IMR-90 (cell line): ENCODE data around the gene CCR8. TPM values are rescaled to one million over a fixed set of nuclear protein-coding genes. Genes with fewer than 3 reads are reported as not detected.

ENCODE experiments used
- ATAC-seq: fragments of 200-7000 bp; cut with Tn5 transposase; 2 replicates; pipeline ENCODE4 v1.9.1; 2020; ENCODE audit warnings: low read depth, mild to moderate bottlenecking, moderate library complexity
- BruUV-seq: library from RNA; stranded (reverse); fragments of 400-500 nt; replicated peaks from 2 replicates; lab custom pipeline; 2021; lab: Mats Ljungman, UMichigan
- CTCF ChIA-PET: fragments of 300-600 bp; formaldehyde crosslinking; extraction: SDS; loops from one replicate; lab custom pipeline; 2021; ENCODE audit warnings: antibody characterized with exemption; lab: Yijun Ruan, JAX
- POLR2A ChIA-PET: fragments of 300-600 bp; sonication (Branson Sonifier 250); formaldehyde crosslinking; loops from one replicate; lab custom pipeline; 2022; ENCODE audit warnings: antibody characterized with exemption; ENCODE audit not compliant: unreplicated experiment; lab: Charles Lee
- DNase-seq: peaks from one replicate; pipeline ENCODE4 v3.0.0; 2013
- H2AFZ ChIP-seq: replicated peaks from 2 replicates; pipeline ENCODE3; 2013; ENCODE audit warnings: low read length, mild to moderate bottlenecking; ENCODE audit not compliant: poor library complexity
- H2AK5ac ChIP-seq: 2 replicates; pipeline ENCODE4 v1.6.1; 2013; ENCODE audit warnings: low read depth, low read length, inconsistent platforms
- H2AK9ac ChIP-seq: replicated peaks from 2 replicates; pipeline ENCODE3; 2013; ENCODE audit warnings: mild to moderate bottlenecking, low read depth, low read length, moderate library complexity; ENCODE audit not compliant: poor library complexity
- H2BK120ac ChIP-seq: 2 replicates; pipeline ENCODE4 v1.6.1; 2013; ENCODE audit warnings: low read depth, low read length, inconsistent platforms
- H2BK15ac ChIP-seq: 3 replicates; pipeline ENCODE4 v1.6.1; 2013; ENCODE audit warnings: low read depth, low read length, inconsistent platforms
- H2BK20ac ChIP-seq: 2 replicates; pipeline ENCODE4 v1.6.1; 2013; ENCODE audit warnings: low read depth, mild to moderate bottlenecking, inconsistent platforms, low read length, moderate library complexity
- H2BK5ac ChIP-seq: 2 replicates; pipeline ENCODE4 v1.6.1; 2013; ENCODE audit warnings: mild to moderate bottlenecking, low read depth, low read length, inconsistent platforms; ENCODE audit not compliant: poor library complexity, severe bottlenecking
- H3K14ac ChIP-seq: replicated peaks from 2 replicates; pipeline ENCODE4 v1.6.1; 2013; ENCODE audit warnings: low read depth, low read length, inconsistent platforms
- H3K18ac ChIP-seq: 2 replicates; pipeline ENCODE4 v1.6.1; 2013; ENCODE audit warnings: low read depth, low read length, control low read depth
- H3K23ac ChIP-seq: 2 replicates; pipeline ENCODE4 v1.6.1; 2013; ENCODE audit warnings: low read depth, low read length, inconsistent platforms
- H3K27ac ChIP-seq: 2 replicates; pipeline ENCODE4 v1.5.1; 2013; ENCODE audit warnings: mild to moderate bottlenecking, control low read depth, low read length; ENCODE audit not compliant: insufficient read depth
- H3K27me3 ChIP-seq: 2 replicates; pipeline ENCODE4 v1.6.1; 2013; ENCODE audit warnings: low read length; ENCODE audit not compliant: control insufficient read depth, insufficient read depth
- H3K36me3 ChIP-seq: 2 replicates; pipeline ENCODE4 v1.6.1; 2013; ENCODE audit warnings: low read length, mixed read lengths; ENCODE audit not compliant: control insufficient read depth, insufficient read depth
- H3K4ac ChIP-seq: 2 replicates; pipeline ENCODE4 v1.6.1; 2013; ENCODE audit warnings: low read depth, low read length, inconsistent platforms
- H3K4me1 ChIP-seq: 2 replicates; pipeline ENCODE4 v1.6.1; 2013; ENCODE audit warnings: low read length, mixed read lengths; ENCODE audit not compliant: control insufficient read depth, insufficient read depth
- H3K4me2 ChIP-seq: 2 replicates; pipeline ENCODE4 v1.6.1; 2013; ENCODE audit warnings: low read depth, mild to moderate bottlenecking, control low read depth, low read length, moderate library complexity
- H3K4me3 ChIP-seq: 2 replicates; pipeline ENCODE4 v1.5.1; 2013; ENCODE audit warnings: low read depth, mild to moderate bottlenecking, control low read depth, low read length, moderate library complexity; ENCODE audit not compliant: insufficient read depth
- H3K56ac ChIP-seq: 2 replicates; pipeline ENCODE4 v1.6.1; 2013; ENCODE audit warnings: low read length, inconsistent platforms; ENCODE audit not compliant: insufficient read depth; ENCODE audit errors: extremely low read depth
- H3K79me1 ChIP-seq, 2 experiments: 2 replicates each; pipeline ENCODE4 v1.6.1; 2013; ENCODE audit warnings: low read length in 2 of 2, inconsistent platforms in 1 of 2, low read depth in 1 of 2
- H3K9ac ChIP-seq: 2 replicates; pipeline ENCODE4 v1.6.1; 2013; ENCODE audit warnings: low read depth, low read length, control low read depth
- H3K9me1 ChIP-seq: 2 replicates; pipeline ENCODE4 v1.6.1; 2013; ENCODE audit warnings: low read length, inconsistent platforms; ENCODE audit not compliant: insufficient read depth
- H3K9me3 ChIP-seq: 2 replicates; pipeline ENCODE4 v1.6.1; 2013; ENCODE audit warnings: low read length; ENCODE audit not compliant: control insufficient read depth, insufficient read depth
- H4K20me1 ChIP-seq: 2 replicates; pipeline ENCODE4 v1.6.1; 2013; ENCODE audit warnings: low read length, inconsistent platforms; ENCODE audit not compliant: insufficient read depth
- H4K5ac ChIP-seq: 2 replicates; pipeline ENCODE4 v1.6.1; 2013; ENCODE audit warnings: mild to moderate bottlenecking, low read depth, low read length, control low read depth
- H4K8ac ChIP-seq, 2 experiments: 2 replicates each; pipeline ENCODE4 v1.6.1; 2013; ENCODE audit warnings: low read depth in 2 of 2, low read length in 2 of 2, control low read depth in 1 of 2, inconsistent platforms in 1 of 2
- H4K91ac ChIP-seq: 2 replicates; pipeline ENCODE4 v1.6.1; 2013; ENCODE audit warnings: low read depth, low read length, inconsistent platforms; ENCODE audit not compliant: insufficient read depth
- CEBPB ChIP-seq: IDR thresholded peaks from 2 replicates; pipeline ENCODE4 v1.6.1; 2012; ENCODE audit warnings: low read depth, low read length, improper control_type of control experiment
- MAZ ChIP-seq: IDR thresholded peaks from 2 replicates; pipeline ENCODE4 v1.6.1; 2012; ENCODE audit warnings: low read depth, mild to moderate bottlenecking, low read length, improper control_type of control experiment, moderate library complexity, borderline replicate concordance
- MXI1 ChIP-seq: IDR thresholded peaks from 2 replicates; pipeline ENCODE4 v1.6.1; 2012; ENCODE audit warnings: low read depth, mild to moderate bottlenecking, low read length, moderate library complexity, borderline replicate concordance
- RFX5 ChIP-seq: IDR thresholded peaks from 2 replicates; pipeline ENCODE4 v1.8.0; 2012; ENCODE audit warnings: low read depth, mild to moderate bottlenecking, low read length, moderate library complexity
- USF2 ChIP-seq: fragments of 150-350 bp; IDR thresholded peaks from 2 replicates; pipeline ENCODE4 v1.6.1; 2017; ENCODE audit warnings: mild to moderate bottlenecking, antibody characterized with exemption, low read length, low read depth
- WGBS, 2 experiments: methylation state at CpG; one replicate each; pipeline versions ENCODE4 v1.1.5 to v1.1.7; 2013; ENCODE audit warnings: missing lambda C conversion rate in 2 of 2; ENCODE audit not compliant: insufficient read length in 1 of 2; ENCODE audit errors: extremely low coverage in 2 of 2; 5-methylcytosine and 5-hydroxymethylcytosine counted together
- dilution Hi-C: fragments of 300-500 bp; cut with HindIII; formaldehyde crosslinking; loops from one replicate; pipeline ENCODE4 v1.14.3; 2018; ENCODE audit warnings: low sequenced_read_pairs; ENCODE audit not compliant: unreplicated experiment
- in situ Hi-C: fragments of 300-500 bp; cut with MboI; formaldehyde crosslinking; loops from 3 replicates; pipeline ENCODE4 v1.14.3; 2019; ENCODE audit warnings: low sequenced_read_pairs, inconsistent platforms, mixed read lengths
- intact Hi-C: fragments of 100-400 bp; cut with micrococcal nuclease; formaldehyde crosslinking; loops from 2 replicates; pipeline ENCODE4 v1.10.0; 2022
- polyA plus RNA-seq, 3 experiments: library from polyadenylated mRNA; depleted of rRNA; stranded (reverse); fragments of >200 nt; gene quantifications; 2 replicates each; pipeline ENCODE4 v1.2.3, GENCODE V29; 2012; ENCODE audit warnings: low replicate concordance in 1 of 3
- total RNA-seq: library from RNA; depleted of rRNA; stranded (reverse); fragments of >200 nt; gene quantifications from 2 replicates; pipeline ENCODE4 v1.2.3, GENCODE V29; 2012

CCR8 gene
- total and polyA plus RNA-seq, 2 of the 4 experiments (the other 2 are of a cell fraction): not detected

GRCh38 chr3:39289107-39289506 lies 40.4 kb upstream of the CCR8 start:
- H3K9me1 ChIP-seq: no peaks in the 10 kb centered on the region
- H3K79me1 ChIP-seq: no peaks in the 10 kb centered on the region
- no peak overlapping the region for H2AK9ac ChIP-seq
- no peak overlapping the region for H3K4me3 ChIP-seq
- no peaks in the 10 kb centered on the region for H3K36me3 ChIP-seq
- H3K23ac ChIP-seq: no peak overlapping the region
- no peak overlapping the region for H3K9ac ChIP-seq
- TF ChIP-seq MAZ (no peak), CEBPB (no peak), RFX5 (no peak), MXI1 (no peak), USF2 (no peak)
- H3K14ac ChIP-seq: no peak overlapping the region
- dilution Hi-C loops: no loop called here
- H4K8ac ChIP-seq: no peak overlapping the region
- ATAC-seq (no peak), DNase-seq (no peak)
- H3K4me2 ChIP-seq: no peak overlapping the region
- H2BK5ac ChIP-seq: no peak overlapping the region
- no peak overlapping the region for H4K5ac ChIP-seq
- H2AFZ ChIP-seq: no peak overlapping the region
- H3K9me3 ChIP-seq: no peaks in the 10 kb centered on the region
- H4K20me1 ChIP-seq: no peaks in the 10 kb centered on the region; the same call in 1 of the 2 replicates
- no peak overlapping the region for H3K4ac ChIP-seq
- no peak overlapping the region for H3K18ac ChIP-seq
- no peaks in the 10 kb centered on the region for H3K4me1 ChIP-seq
- H4K91ac ChIP-seq: no peak overlapping the region
- intact Hi-C loops: no loop called here
- CTCF ChIA-PET: interaction anchor here (0.6 to 2.8 kb wide), 19 partner anchors 10 to 363 kb away, joined by 3 to 39 read pairs (median 4); partner anchors contain the start of genes CX3CR1 and XIRP1
- H3K56ac ChIP-seq: no peak overlapping the region
- 50% methylated on average over 2 of the region's 4 CpGs; no CpG with 5 or more reads in 1 of the 2 experiments for WGBS, 2 experiments
- no peak overlapping the region for H3K27ac ChIP-seq
- H2AK5ac ChIP-seq: no peak overlapping the region
- no TSS peak for BruUV-seq
- POLR2A ChIA-PET: no interaction called here
- in situ Hi-C loops: loop anchor here (5.0 kb wide), 1 partner anchor 162 kb away; no protein-coding TSS in a partner anchor
- no peaks in the 10 kb centered on the region for H3K27me3 ChIP-seq
- H2BK20ac ChIP-seq: no peak overlapping the region
- no peak overlapping the region for H2BK120ac ChIP-seq
- no peak overlapping the region for H2BK15ac ChIP-seq
